AG09309 (cell line): ENCODE results near the gene DBNL.
A peak's percentile ranks its signal among the peaks of the same experiment; 100 is the strongest.

Source experiments
- DNase-seq: peaks from one replicate; pipeline ENCODE4 v3.0.0-alpha.2; 2010; ENCODE audit warnings: low read depth
- H3K4me3 ChIP-seq: 2 replicates; pipeline ENCODE4 v1.5.1; 2011; ENCODE audit warnings: mild to moderate bottlenecking, low read depth, low read length, moderate library complexity; ENCODE audit not compliant: control insufficient read depth
- CTCF ChIP-seq: IDR thresholded peaks from 2 replicates; pipeline ENCODE4 v1.5.1; 2011; ENCODE audit warnings: mild to moderate bottlenecking, low read depth, low read length, inconsistent platforms; ENCODE audit not compliant: insufficient read depth, control insufficient read depth; ENCODE audit errors: missing control alignments

The DBNL gene

DNA sequence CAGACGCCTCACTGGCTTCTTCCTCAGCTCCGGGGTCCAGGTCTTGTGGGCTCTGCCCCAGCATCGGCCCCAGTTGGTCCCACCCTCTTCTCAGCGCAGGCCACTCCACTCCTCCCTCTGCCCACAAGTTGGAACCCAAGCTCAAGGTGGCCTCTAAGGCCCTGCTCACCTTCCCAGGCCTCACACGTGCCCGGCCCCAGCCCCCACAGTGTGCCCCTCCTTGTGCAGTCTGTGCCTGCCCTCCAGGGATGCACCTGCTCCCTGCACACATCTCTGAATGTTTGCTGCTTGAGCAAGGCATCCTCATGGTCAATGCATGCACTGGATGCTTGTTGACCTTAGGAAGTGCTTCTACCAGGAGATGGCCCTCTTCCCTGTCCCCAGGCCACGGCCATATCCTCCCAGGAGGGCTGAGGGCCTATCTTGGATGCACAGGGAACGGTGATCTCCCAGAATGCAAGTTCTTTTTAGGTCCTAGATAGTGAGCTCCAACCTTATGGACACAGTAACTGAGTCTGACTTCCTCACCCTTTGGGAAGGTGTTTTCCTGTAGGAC, 51.9 kb downstream of the DBNL start:
- no peak overlapping the region for H3K4me3 ChIP-seq
- DNase-seq: no peak
- no peak for TF ChIP-seq CTCF

DNA sequence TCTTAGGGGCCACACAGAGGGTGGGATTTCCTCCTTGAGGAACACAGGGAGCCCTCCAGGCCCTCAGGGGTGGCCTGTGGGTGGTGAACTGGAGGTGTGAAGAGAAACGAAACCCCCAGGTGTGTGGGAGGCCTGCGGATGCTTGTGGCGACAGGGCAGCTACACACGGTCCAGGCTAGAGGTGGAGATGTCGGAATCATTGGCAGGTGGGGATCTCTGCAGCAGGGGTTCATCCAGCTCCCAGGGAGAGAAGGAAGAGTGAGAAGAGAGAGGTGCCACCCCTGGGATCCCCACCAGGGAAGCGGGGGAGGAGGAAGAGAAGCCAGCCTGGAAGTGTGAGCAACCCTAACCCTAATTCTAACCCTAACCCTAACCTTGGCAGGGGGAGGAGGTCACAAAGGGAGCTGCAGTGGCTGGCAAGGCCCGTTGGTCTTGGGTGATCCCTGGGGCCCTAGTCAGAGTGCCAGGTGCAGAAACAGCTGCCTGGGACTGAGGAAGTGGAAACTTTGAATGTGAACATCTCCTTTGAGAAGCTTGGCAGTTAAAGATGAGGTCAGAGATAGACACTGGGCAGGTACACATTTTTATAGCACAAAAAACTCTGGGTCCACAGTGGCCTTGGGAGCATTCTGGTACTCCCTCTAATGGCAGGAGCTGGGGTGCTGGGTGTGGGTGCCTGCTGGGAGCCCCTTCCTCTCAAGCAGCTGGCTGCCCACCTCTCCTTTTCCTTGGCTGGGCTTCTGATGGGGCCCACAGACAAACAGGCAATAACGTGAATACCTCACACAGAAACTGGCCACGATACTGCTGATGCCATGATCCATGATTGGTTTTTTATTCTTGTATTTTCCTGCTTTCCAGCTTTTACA, 52.8 kb downstream of the DBNL start:
- DNase-seq: no peak
- no peak for TF ChIP-seq CTCF
- no peak overlapping the region for H3K4me3 ChIP-seq

DNA sequence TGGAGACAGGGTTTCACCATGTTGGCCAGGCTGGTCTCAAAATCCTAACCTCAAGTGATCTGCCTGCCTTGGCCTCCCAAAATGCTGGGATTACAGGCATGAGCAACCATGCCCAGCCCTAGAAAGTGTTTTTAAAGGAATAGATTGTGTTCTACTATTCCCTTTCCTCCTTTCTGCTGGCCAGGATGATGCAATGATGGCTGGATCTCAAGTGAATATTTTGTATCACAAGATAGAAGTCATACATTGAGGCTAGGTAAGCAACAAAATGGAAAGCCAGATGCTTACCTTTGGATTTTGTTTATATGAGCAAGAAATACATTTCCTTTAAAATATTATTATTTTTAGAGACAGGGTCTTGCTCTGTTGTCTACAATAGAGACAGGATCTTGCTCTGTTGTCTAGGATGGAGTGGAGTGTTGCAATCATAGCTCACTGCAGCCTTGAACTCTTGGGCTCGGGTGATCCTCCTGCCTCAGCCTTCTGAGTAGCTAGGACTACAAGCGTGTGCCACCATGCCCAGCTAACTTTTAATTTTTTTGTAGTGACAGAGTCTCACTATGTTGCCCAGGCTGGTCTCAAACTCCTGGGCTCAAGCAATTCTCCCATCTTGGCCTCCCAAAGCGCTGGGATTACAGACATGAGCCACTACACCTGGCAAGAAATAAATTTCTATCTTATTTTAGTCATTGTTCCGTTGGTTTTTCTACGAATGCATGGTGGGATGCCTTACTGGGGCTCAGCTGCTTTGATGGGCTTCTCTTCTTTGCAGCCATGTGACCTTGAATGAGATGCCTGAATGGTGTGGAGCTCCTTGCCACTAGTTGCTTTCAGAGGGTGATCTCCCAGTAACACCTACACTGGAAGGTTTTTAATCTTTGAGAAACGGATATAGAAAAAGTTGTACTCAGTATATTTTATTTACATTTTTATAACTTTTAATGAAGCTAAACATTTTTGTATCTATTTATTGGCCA, 53.9 kb downstream of the DBNL start:
- TF ChIP-seq CTCF: no peak
- no peak overlapping the region for H3K4me3 ChIP-seq
- DNase-seq: no peak

DNA sequence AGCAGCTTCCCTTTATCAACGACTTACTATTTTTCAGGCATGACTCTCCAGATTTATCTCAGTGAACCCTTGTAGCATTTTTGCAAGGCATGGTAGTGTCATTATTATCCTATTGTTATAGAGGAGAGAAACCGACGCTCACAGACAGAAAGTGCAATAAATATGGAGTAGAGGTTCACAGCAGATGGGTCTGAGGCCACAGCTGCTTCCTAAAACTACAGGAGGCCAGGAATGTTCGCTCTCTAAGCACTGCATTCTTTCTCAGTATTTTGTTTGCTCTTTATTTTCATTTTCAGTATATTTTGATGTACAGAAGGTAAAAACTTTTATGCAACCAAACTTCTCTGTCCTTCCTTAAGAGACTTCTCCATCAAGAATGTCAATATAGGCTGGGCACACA, 55.2 kb downstream of the DBNL start:
- no peak for DNase-seq
- no peak for TF ChIP-seq CTCF
- no peak overlapping the region for H3K4me3 ChIP-seq

- no peak for TF ChIP-seq CTCF
- H3K4me3 ChIP-seq: no peak overlapping the region
- peak; percentile 68 for DNase-seq
Observed at GRCh38 chr7:44100458-44101302, 56.2 kb downstream of the DBNL start.
